NCI-H82 treated with DMSO at 0.1 percent for 48 hours (cell line): Measurements from ENCODE around the gene HGFAC.

Source experiments
- DNase-seq: peaks from one replicate; lab custom pipeline; 2025; ENCODE audit not compliant: unreplicated experiment; lab: John Stamatoyannopoulos, UW

Gene HGFAC

GRCh38 chr4:3423406-3423805 lies 18.4 kb upstream of the HGFAC start:
- DNase-seq = no peak

- no peak for DNase-seq
Observed at GRCh38 chr4:3423952-3424351, 17.8 kb upstream of the HGFAC start.

- DNase-seq = no peak
Observed at GRCh38 chr4:3424522-3425095, 17.2 kb upstream of the HGFAC start.

GRCh38 chr4:3426465-3427133 lies 15.2 kb upstream of the HGFAC start:
- DNase-seq = no peak

GRCh38 chr4:3427134-3427476 lies 14.7 kb upstream of the HGFAC start:
- DNase-seq = no peak

- DNase-seq = no peak
Observed at GRCh38 chr4:3427706-3428446, 13.9 kb upstream of the HGFAC start.

GRCh38 chr4:3429651-3430050 lies 12.1 kb upstream of the HGFAC start:
- DNase-seq = no peak

- DNase-seq = no peak
Observed at GRCh38 chr4:3430524-3430923, 11.2 kb upstream of the HGFAC start.

GRCh38 chr4:3431446-3431993 lies 10.2 kb upstream of the HGFAC start:
- no peak for DNase-seq

- DNase-seq = no peak
Observed at GRCh38 chr4:3432381-3432790, 9.4 kb upstream of the HGFAC start.

- no peak for DNase-seq
Observed at GRCh38 chr4:3433138-3433869, 8.5 kb upstream of the HGFAC start.

GRCh38 chr4:3434881-3435685 lies 6.7 kb upstream of the HGFAC start:
- no peak for DNase-seq

GRCh38 chr4:3435686-3435956 lies 6.1 kb upstream of the HGFAC start:
- DNase-seq = no peak

- no peak for DNase-seq
Observed at GRCh38 chr4:3436048-3436797, 5.5 kb upstream of the HGFAC start.

- DNase-seq = no peak
Observed at GRCh38 chr4:3436798-3437581, 4.8 kb upstream of the HGFAC start.

GRCh38 chr4:3437582-3437936 lies 4.2 kb upstream of the HGFAC start:
- no peak for DNase-seq

GRCh38 chr4:3437998-3438846 lies 3.5 kb upstream of the HGFAC start:
- no peak for DNase-seq

GRCh38 chr4:3438847-3439180 lies 3.0 kb upstream of the HGFAC start:
- no peak for DNase-seq

GRCh38 chr4:3439391-3439790 lies 2.4 kb upstream of the HGFAC start:
- DNase-seq = no peak
